GM18909 (cell line): ENCODE data around the gene CRB1.
"Not testable (repeated sequence)": the region's sequence is repeated elsewhere in the genome, so short reads cannot be mapped to it uniquely, and the experiment has no call there.

ENCODE experiments used
- ATAC-seq: cut with Tn5 transposase; IDR thresholded peaks from one replicate; pipeline ENCODE4 v1.9.1; 2021; ENCODE audit warnings: mild to moderate bottlenecking; ENCODE audit not compliant: unreplicated experiment, poor library complexity

CRB1 gene

GRCh38 chr1:197448121-197448779 lies 180.2 kb downstream of the CRB1 start:
- ATAC-seq: no peak

GRCh38 chr1:197451381-197451780 lies 183.3 kb downstream of the CRB1 start:
- no peak for ATAC-seq

GRCh38 chr1:197453376-197454058 lies 185.5 kb downstream of the CRB1 start:
- ATAC-seq: no peak

GRCh38 chr1:197462539-197462938 lies 194.5 kb downstream of the CRB1 start:
- no peak for ATAC-seq

GRCh38 chr1:197463142-197463541 lies 195.1 kb downstream of the CRB1 start:
- ATAC-seq: no peak

- ATAC-seq: no peak
Observed at GRCh38 chr1:197464044-197464443, 196.0 kb downstream of the CRB1 start.

- no peak for ATAC-seq
Observed at GRCh38 chr1:197465528-197466327, 197.7 kb downstream of the CRB1 start.

- ATAC-seq: no peak
Observed at GRCh38 chr1:197466813-197467212, 198.8 kb downstream of the CRB1 start.

GRCh38 chr1:197467881-197468280 lies 199.8 kb downstream of the CRB1 start:
- no peak for ATAC-seq

GRCh38 chr1:197468543-197469175 lies 200.6 kb downstream of the CRB1 start:
- no peak for ATAC-seq

GRCh38 chr1:197469620-197470210 lies 201.7 kb downstream of the CRB1 start:
- no peak for ATAC-seq

- ATAC-seq: no peak
Observed at GRCh38 chr1:197470330-197470729, 202.3 kb downstream of the CRB1 start.

- ATAC-seq: no peak
Observed at GRCh38 chr1:197471248-197471985, 203.4 kb downstream of the CRB1 start.

GRCh38 chr1:197472141-197472540 lies 204.1 kb downstream of the CRB1 start:
- no peak for ATAC-seq

GRCh38 chr1:197480446-197480845 lies 212.4 kb downstream of the CRB1 start:
- no peak for ATAC-seq

- ATAC-seq: no peak
Observed at GRCh38 chr1:197481101-197481500, 213.0 kb downstream of the CRB1 start.

GRCh38 chr1:197485790-197486189 lies 217.7 kb downstream of the CRB1 start:
- no peak for ATAC-seq

GRCh38 chr1:197486946-197487345 lies 218.9 kb downstream of the CRB1 start:
- ATAC-seq: no peak

GRCh38 chr1:197491505-197491904 lies 223.5 kb downstream of the CRB1 start:
- ATAC-seq: not testable (repeated sequence)

GRCh38 chr1:197496722-197497121 lies 228.7 kb downstream of the CRB1 start:
- ATAC-seq: no peak
